Measurements from ENCODE around the gene PIP4K2B. TPM values are rescaled to one million over a fixed set of nuclear protein-coding genes. Genes with fewer than 3 reads are reported as not detected.
"Not testable (repeated sequence)": the region's sequence is repeated elsewhere in the genome, so short reads cannot be mapped to it uniquely, and the experiment has no call there.

PIP4K2B gene
- total RNA-seq, 4 donors from 2014 or later = 19.5 to 45.4 (median 33.6) TPM

- TF ChIP-seq POLR2A (IDR thresholded peaks at IDR 0.05) = no peak
- TF ChIP-seq, protein P1, sequence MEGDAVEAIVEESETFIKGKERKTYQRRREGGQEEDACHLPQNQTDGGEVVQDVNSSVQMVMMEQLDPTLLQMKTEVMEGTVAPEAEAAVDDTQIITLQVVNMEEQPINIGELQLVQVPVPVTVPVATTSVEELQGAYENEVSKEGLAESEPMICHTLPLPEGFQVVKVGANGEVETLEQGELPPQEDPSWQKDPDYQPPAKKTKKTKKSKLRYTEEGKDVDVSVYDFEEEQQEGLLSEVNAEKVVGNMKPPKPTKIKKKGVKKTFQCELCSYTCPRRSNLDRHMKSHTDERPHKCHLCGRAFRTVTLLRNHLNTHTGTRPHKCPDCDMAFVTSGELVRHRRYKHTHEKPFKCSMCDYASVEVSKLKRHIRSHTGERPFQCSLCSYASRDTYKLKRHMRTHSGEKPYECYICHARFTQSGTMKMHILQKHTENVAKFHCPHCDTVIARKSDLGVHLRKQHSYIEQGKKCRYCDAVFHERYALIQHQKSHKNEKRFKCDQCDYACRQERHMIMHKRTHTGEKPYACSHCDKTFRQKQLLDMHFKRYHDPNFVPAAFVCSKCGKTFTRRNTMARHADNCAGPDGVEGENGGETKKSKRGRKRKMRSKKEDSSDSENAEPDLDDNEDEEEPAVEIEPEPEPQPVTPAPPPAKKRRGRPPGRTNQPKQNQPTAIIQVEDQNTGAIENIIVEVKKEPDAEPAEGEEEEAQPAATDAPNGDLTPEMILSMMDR (IDR thresholded peaks at IDR 0.05) = peak in 1 of 3 donors; percentile 66
- H3K4me3 ChIP-seq (ENCODE audit: low read depth, poor library complexity, severe bottlenecking) = peak overlapping the region; percentile 54
- peak in 1 of 2 donors; percentile 94 for DNase-seq (ENCODE audit: low spot score in 2 of 2)
- intact Hi-C loops (cut with DNase I; ENCODE audit: low total_unique reads) = loop anchor here (2.0 to 5.0 kb wide), 2 partner anchors 56 to 1817 kb away; partner anchors contain the start of gene EPOP
- WGBS, 2 donors = 9 to 18% methylated on average over 22 to 27 of the region's 27 CpGs
These were observed 68.6 kb downstream of the PIP4K2B start for GRCh38 chr17:38730526-38731379.

- peak; percentile 62 to 95 for DNase-seq (ENCODE audit: low spot score in 2 of 2)
- H3K4me3 ChIP-seq (ENCODE audit: low read depth, poor library complexity, severe bottlenecking) = peak within 1 kb of the TSS; percentile 54
- 1% methylated on average over 13 to 15 of the region's 92 CpGs for WGBS, 2 donors
- intact Hi-C loops (cut with DNase I; ENCODE audit: low total_unique reads) = loop anchor here (2.0 to 5.0 kb wide), 2 partner anchors 55 to 1817 kb away; partner anchors contain the start of gene EPOP
- TF ChIP-seq, protein P1 (IDR thresholded peaks at IDR 0.05) = peak in 1 of 3 donors; percentile 30
- no peak for TF ChIP-seq POLR2A (IDR thresholded peaks at IDR 0.05)
These were observed 69.3 kb downstream of the PIP4K2B start, which contains the start of gene CISD3 for GRCh38 chr17:38729886-38730525. TSS of gene CISD3 (plus strand) at chr17:38730341. CDS start at chr17:38730359, 18 bp downstream.

GRCh38 chr17:38729368-38729885 is 69.9 kb downstream of the PIP4K2B start:
- DNase-seq (ENCODE audit: low spot score in 2 of 2) = no peak
- intact Hi-C loops (cut with DNase I; ENCODE audit: low total_unique reads) = no loop called here
- 22 to 26% methylated on average over 14 of the region's 14 CpGs for WGBS, 2 donors
- TF ChIP-seq, protein P1 (IDR thresholded peaks at IDR 0.05) = no peak
- no peak for TF ChIP-seq POLR2A (IDR thresholded peaks at IDR 0.05)
- peak overlapping the region; percentile 25 for H3K4me3 ChIP-seq (ENCODE audit: low read depth, poor library complexity, severe bottlenecking)

DNA sequence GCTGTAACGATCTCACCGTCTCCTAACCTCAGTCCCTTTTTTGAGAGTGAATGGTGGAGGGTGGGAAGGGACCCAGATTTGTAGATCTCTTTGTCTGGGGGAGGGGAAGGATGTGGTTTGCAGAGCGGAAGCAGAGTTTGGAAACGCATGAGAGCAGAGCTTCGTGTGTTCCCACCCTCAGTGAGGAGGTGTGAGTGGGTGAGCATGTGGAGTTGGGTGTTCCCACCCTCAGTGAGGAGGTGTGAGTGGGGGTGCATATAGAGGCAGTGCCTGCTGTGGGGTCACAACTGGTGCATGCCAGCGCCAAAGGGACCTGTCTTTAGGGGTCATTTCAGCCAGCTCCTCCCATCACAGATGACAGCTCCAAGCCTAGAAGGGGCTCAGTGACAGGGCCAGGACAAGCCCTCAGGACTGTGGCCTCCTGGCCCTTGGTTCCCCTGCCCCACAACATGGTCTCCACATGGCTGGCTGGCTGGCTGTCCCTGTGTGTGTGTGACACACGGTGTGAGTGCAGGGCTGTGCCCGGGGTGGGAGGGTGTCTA is 71.0 kb downstream of the PIP4K2B start:
- H3K4me3 ChIP-seq (ENCODE audit: low read depth, poor library complexity, severe bottlenecking) = no peak overlapping the region
- no peak for DNase-seq (ENCODE audit: low spot score in 2 of 2)
- intact Hi-C loops (cut with DNase I; ENCODE audit: low total_unique reads) = no loop called here
- 58 to 69% methylated on average over 8 of the region's 8 CpGs for WGBS, 2 donors
- TF ChIP-seq, protein P1 (IDR thresholded peaks at IDR 0.05) = no peak
- no peak for TF ChIP-seq POLR2A (IDR thresholded peaks at IDR 0.05)

GRCh38 chr17:38727736-38728135 is 71.6 kb downstream of the PIP4K2B start:
- WGBS, 2 donors = 63 to 67% methylated on average over 5 of the region's 5 CpGs
- intact Hi-C loops (cut with DNase I; ENCODE audit: low total_unique reads) = no loop called here
- no peak for DNase-seq (ENCODE audit: low spot score in 2 of 2)
- no peak overlapping the region for H3K4me3 ChIP-seq (ENCODE audit: low read depth, poor library complexity, severe bottlenecking)
- no peak for TF ChIP-seq POLR2A (IDR thresholded peaks at IDR 0.05)
- TF ChIP-seq, protein P1 (IDR thresholded peaks at IDR 0.05) = no peak

DNA sequence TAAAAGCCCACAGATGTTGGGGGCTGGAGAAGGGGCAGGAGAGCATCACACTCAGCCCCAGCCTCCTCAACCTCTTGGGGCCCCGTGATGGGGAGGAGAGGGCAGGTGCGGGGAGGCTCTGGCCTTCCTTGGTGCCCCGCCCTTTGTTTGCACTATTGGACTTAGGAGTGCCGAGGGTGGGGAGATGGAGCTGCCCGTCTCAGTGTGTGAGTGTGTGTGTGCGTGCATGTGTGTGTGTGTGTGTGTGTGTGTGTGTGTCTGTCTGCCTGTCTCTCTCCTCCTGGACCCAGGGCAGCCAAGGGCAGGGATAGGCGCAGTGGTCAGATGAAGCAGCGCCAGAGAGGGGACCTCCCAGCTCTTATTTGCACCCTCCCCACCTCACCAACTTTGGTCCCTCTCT is 73.2 kb downstream of the PIP4K2B start:
- H3K4me3 ChIP-seq (ENCODE audit: low read depth, poor library complexity, severe bottlenecking); intact Hi-C loops (cut with DNase I; ENCODE audit: low total_unique reads); DNase-seq (ENCODE audit: low spot score in 2 of 2): not testable (repeated sequence)
- 58 to 78% methylated on average over 6 to 7 of the region's 8 CpGs for WGBS, 2 donors

Measured in lower leg skin (tissue), 4 donors.